HepG2 (cell line): ENCODE measurements around the gene BAG5. TPM values are rescaled to one million over a fixed set of nuclear protein-coding genes. Genes with fewer than 3 reads are reported as not detected.

Source experiments
- ATAC-seq: fragments of 200-7000 bp; cut with Tn5 transposase; 3 replicates; pipeline ENCODE4 v1.9.1; 2020; ENCODE audit warnings: mild to moderate bottlenecking, moderate library complexity
- BruUV-seq: library from RNA; stranded (reverse); fragments of 400-500 nt; replicated peaks from 2 replicates; lab custom pipeline; 2021; lab: Mats Ljungman, UMichigan
- CTCF ChIA-PET: fragments of 300-600 bp; formaldehyde crosslinking; extraction: SDS; loops from one replicate; lab custom pipeline; 2021; ENCODE audit warnings: low total read pairs, inconsistent platforms, low intra/inter-chr PET ratio; lab: Yijun Ruan, JAX
- POLR2A ChIA-PET: fragments of 350-600 bp; sonication (Branson Sonifier 250); formaldehyde crosslinking; loops from one replicate; lab custom pipeline; 2020; ENCODE audit warnings: antibody characterized with exemption, inconsistent platforms; lab: Yijun Ruan, JAX
- DNase-seq: peaks from one replicate; pipeline ENCODE4 v3.0.0-alpha.2; 2015; ENCODE audit warnings: low spot score
- FAIRE-seq: peaks from 3 replicates; lab custom pipeline; 2011; peaks lifted over from hg19 to GRCh38; lab: Jason Lieb, UNC
- H2AFZ ChIP-seq: one replicate; pipeline ENCODE4 v1.6.1; 2011; ENCODE audit warnings: low read length, inconsistent platforms
- H3K27ac ChIP-seq: fragments of 300-600 bp; 3 replicates; pipeline ENCODE4 v1.8.0; 2011; ENCODE audit warnings: mixed run types, mild to moderate bottlenecking, mixed read lengths, low read length, inconsistent platforms; ENCODE audit not compliant: insufficient read depth; ENCODE audit errors: extremely low read length
- H3K27me3 ChIP-seq, 2 experiments: fragments of 200-600 bp in 1 of 2; 2 replicates in 1 of 2; 3 replicates in 1 of 2; pipeline versions ENCODE4 v1.6.0 to v1.8.0; 2011; ENCODE audit warnings: low read length in 2 of 2, mild to moderate bottlenecking in 2 of 2, moderate library complexity in 2 of 2, inconsistent platforms in 1 of 2; ENCODE audit not compliant: insufficient read depth in 2 of 2, control insufficient read depth in 1 of 2
- H3K36me3 ChIP-seq, 2 experiments: fragments of 200-600 bp in 1 of 2; replicated peaks in 1 of 2; 2 replicates in 1 of 2; 3 replicates in 1 of 2; pipeline versions ENCODE4 v1.5.1 to v1.8.0; 2011; ENCODE audit warnings: low read length in 2 of 2, inconsistent platforms in 1 of 2; ENCODE audit not compliant: insufficient read depth in 2 of 2, control insufficient read depth in 1 of 2
- H3K4me1 ChIP-seq: 2 replicates; pipeline ENCODE4 v1.5.1; 2012; ENCODE audit warnings: low read length, inconsistent platforms; ENCODE audit not compliant: insufficient read depth
- H3K4me2 ChIP-seq: 2 replicates; pipeline ENCODE4 v1.6.0; 2011; ENCODE audit warnings: low read depth, low read length, inconsistent platforms
- H3K4me3 ChIP-seq, 3 experiments: fragments of 200-600 bp in 1 of 3; sonication (generic), shearing (Covaris generic) in 1 of 3; replicated peaks in 1 of 3; 2 replicates each; pipeline ENCODE4 v1.5.1; 2011 to 2016; ENCODE audit warnings: low read length in 3 of 3, inconsistent platforms in 2 of 3, low read depth in 2 of 3, mild to moderate bottlenecking in 2 of 3, control low read depth in 1 of 3, mixed read lengths in 1 of 3; ENCODE audit not compliant: insufficient read depth in 1 of 3
- H3K79me2 ChIP-seq: one replicate; pipeline ENCODE4 v1.6.1; 2011; ENCODE audit warnings: low read length, inconsistent platforms; ENCODE audit not compliant: insufficient read depth
- H3K9ac ChIP-seq: 2 replicates; pipeline ENCODE4 v1.6.0; 2011; ENCODE audit warnings: mild to moderate bottlenecking, low read depth, low read length, inconsistent platforms; ENCODE audit not compliant: insufficient read depth
- H3K9me3 ChIP-seq: 2 replicates; pipeline ENCODE4 v1.5.1; 2012; ENCODE audit warnings: mild to moderate bottlenecking, low read length
- H4K20me1 ChIP-seq: 2 replicates; pipeline ENCODE4 v1.6.0; 2011; ENCODE audit warnings: inconsistent platforms, mild to moderate bottlenecking, low read length, moderate library complexity; ENCODE audit not compliant: insufficient read depth
- FOSL2 ChIP-seq: sonication (generic); formaldehyde crosslinking; IDR thresholded peaks from 2 replicates; pipeline ENCODE4 v1.4.0; 2020; ENCODE audit warnings: missing genetic modification reagents
- KLF12 ChIP-seq: sonication (generic); formaldehyde crosslinking; IDR thresholded peaks from 2 replicates; pipeline ENCODE4 v1.4.0; 2020; ENCODE audit warnings: missing genetic modification reagents, borderline replicate concordance
- SMARCE1 ChIP-seq: fragments of 450-650 bp; IDR thresholded peaks from 2 replicates; pipeline ENCODE4 v1.6.1; 2017; ENCODE audit warnings: borderline replicate concordance
- SOX5 ChIP-seq: IDR thresholded peaks from 2 replicates; pipeline ENCODE4 v1.6.1; 2016; ENCODE audit warnings: borderline replicate concordance
- SP2 ChIP-seq: sonication (generic); formaldehyde crosslinking; IDR thresholded peaks from 2 replicates; pipeline ENCODE4 v1.5.1; 2020; ENCODE audit warnings: mild to moderate bottlenecking, missing genetic modification reagents
- ZBTB3 ChIP-seq: sonication (generic); formaldehyde crosslinking; IDR thresholded peaks from 2 replicates; pipeline ENCODE4 v1.4.0; 2020; ENCODE audit warnings: low read depth, mild to moderate bottlenecking, moderate library complexity, missing genetic modification reagents, borderline replicate concordance
- WGBS: methylation state at CpG from one replicate; pipeline ENCODE4 v1.1.6; 2017; ENCODE audit warnings: low lambda C conversion rate; 5-methylcytosine and 5-hydroxymethylcytosine counted together
- in situ Hi-C: cut with HindIII; loops from 2 replicates; pipeline ENCODE4 v1.10.0; 2017; ENCODE audit warnings: low pct_unique_long_range_greater_than_20kb; ENCODE audit not compliant: extremely low pct_ligation_motif_present
- intact Hi-C: fragments of 100-400 bp; cut with micrococcal nuclease; formaldehyde crosslinking; loops from one replicate; pipeline ENCODE4 v1.10.0; 2022; ENCODE audit not compliant: unreplicated experiment
- polyA plus RNA-seq, 8 experiments: library from polyadenylated mRNA; depleted of rRNA in 3 of 8; stranded (reverse) in 7 of 8; unstranded in 1 of 8; fragments of >200 nt; fragmentation: Illumina TruSeq in 4 of 8; extraction: Trizol in 4 of 8; gene quantifications; 2 replicates each; pipeline versions ENCODE4 v1.2.1 to v1.2.3, GENCODE V29; 2011 to 2016; ENCODE audit warnings: low read depth in 4 of 8, missing spikeins in 1 of 8, mixed read lengths in 1 of 8; ENCODE audit not compliant: insufficient read depth in 1 of 8
- total RNA-seq, 5 experiments: library from RNA; depleted of rRNA; stranded (reverse); fragments of >200 nt; fragmentation: Illumina TruSeq; extraction: Trizol; gene quantifications; 2 replicates each; pipeline ENCODE4 v1.2.3, GENCODE V29; 2016; ENCODE audit warnings: low read depth in 1 of 5
- TF ChIP-seq, protein P1 (sequence below): IDR thresholded peaks from 2 replicates; pipeline ENCODE4 v1.6.1; 2012; ENCODE audit warnings: low read length, improper control_type of control experiment
- TF ChIP-seq, protein P2 (sequence below): sonication (generic); formaldehyde crosslinking; IDR thresholded peaks from 2 replicates; pipeline ENCODE4 v1.9.0; 2021; ENCODE audit warnings: missing genetic modification reagents, borderline replicate concordance
- TF ChIP-seq, protein P3 (sequence below): sonication (generic); formaldehyde crosslinking; IDR thresholded peaks from 2 replicates; pipeline ENCODE4 v1.4.0; 2020; ENCODE audit warnings: mild to moderate bottlenecking, missing genetic modification reagents
- TF ChIP-seq, protein P4 (sequence below): sonication (generic); formaldehyde crosslinking; IDR thresholded peaks from 2 replicates; pipeline ENCODE4 v1.8.1; 2023; ENCODE audit warnings: missing genetic modification reagents, mild to moderate bottlenecking, borderline replicate concordance

The BAG5 gene
- total and polyA plus RNA-seq, 2 of the 13 experiments (the other 11 are each of a cell fraction or from before 2014, with no cell fraction given) = 3.5 to 21.0 TPM

DNA sequence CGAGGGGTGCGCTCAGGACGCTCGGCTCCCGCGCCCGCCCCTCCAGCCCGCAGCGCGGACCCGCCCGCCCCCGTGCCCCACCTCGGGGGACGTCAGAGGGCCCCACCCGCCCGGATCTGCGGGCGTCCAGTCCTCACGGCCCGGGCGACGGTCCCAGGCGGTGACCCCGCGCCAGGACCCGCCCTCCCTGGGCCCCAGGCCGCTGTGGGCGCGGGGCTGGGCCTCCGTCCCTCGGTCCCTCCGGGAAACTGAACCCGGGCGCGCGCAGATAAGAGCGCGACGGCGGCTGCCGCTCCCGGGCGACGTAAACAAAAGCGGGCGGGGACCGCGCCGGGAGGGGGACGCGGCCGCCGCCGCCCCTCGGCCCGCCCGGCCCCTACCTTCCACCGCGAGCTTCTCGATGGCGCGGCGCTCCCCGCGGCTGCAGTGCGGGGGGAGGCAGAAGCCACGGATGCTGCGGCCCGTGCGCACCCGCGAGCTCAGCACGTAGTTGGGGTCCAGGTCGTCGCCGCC is 41.0 kb downstream of the BAG5 start:
- in situ Hi-C loops (no loop called here), intact Hi-C loops (no loop called here)
- no peak overlapping the region for H2AFZ ChIP-seq
- H3K27ac ChIP-seq = no peak overlapping the region
- H3K79me2 ChIP-seq = peaks cover 4% of the 10 kb centered on the region
- ATAC-seq (no peak), DNase-seq (no peak), FAIRE-seq (no peak)
- H3K36me3 ChIP-seq = peaks cover 0 to 10% of the 10 kb centered on the region in 2 experiments; a peak in 3 of 5 replicates
- H3K4me2 ChIP-seq = peak overlapping the region; percentile 85
- H3K9ac ChIP-seq = peak overlapping the region; percentile 73; the same call in 1 of the 2 replicates
- no peaks in the 10 kb centered on the region for H4K20me1 ChIP-seq
- ChIA-PET CTCF (no interaction called here), POLR2A (interaction anchor here (1.1 kb wide), 1 partner anchor 28 kb away, joined by 6 read pairs; no protein-coding TSS in a partner anchor)
- WGBS = 97% methylated on average over 50 of the region's 77 CpGs
- H3K4me1 ChIP-seq = peaks cover 66% of the 10 kb centered on the region
- no TSS peak for BruUV-seq
- peak overlapping the region in 2 of 3 experiments; percentile 68 to 81; a peak in 3 of 6 replicates for H3K4me3 ChIP-seq
- TF ChIP-seq, protein P1, sequence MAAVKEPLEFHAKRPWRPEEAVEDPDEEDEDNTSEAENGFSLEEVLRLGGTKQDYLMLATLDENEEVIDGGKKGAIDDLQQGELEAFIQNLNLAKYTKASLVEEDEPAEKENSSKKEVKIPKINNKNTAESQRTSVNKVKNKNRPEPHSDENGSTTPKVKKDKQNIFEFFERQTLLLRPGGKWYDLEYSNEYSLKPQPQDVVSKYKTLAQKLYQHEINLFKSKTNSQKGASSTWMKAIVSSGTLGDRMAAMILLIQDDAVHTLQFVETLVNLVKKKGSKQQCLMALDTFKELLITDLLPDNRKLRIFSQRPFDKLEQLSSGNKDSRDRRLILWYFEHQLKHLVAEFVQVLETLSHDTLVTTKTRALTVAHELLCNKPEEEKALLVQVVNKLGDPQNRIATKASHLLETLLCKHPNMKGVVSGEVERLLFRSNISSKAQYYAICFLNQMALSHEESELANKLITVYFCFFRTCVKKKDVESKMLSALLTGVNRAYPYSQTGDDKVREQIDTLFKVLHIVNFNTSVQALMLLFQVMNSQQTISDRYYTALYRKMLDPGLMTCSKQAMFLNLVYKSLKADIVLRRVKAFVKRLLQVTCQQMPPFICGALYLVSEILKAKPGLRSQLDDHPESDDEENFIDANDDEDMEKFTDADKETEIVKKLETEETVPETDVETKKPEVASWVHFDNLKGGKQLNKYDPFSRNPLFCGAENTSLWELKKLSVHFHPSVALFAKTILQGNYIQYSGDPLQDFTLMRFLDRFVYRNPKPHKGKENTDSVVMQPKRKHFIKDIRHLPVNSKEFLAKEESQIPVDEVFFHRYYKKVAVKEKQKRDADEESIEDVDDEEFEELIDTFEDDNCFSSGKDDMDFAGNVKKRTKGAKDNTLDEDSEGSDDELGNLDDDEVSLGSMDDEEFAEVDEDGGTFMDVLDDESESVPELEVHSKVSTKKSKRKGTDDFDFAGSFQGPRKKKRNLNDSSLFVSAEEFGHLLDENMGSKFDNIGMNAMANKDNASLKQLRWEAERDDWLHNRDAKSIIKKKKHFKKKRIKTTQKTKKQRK = no peak
- TF ChIP-seq ZBTB3 (CRISPR knock-in tag) = no peak
- TF ChIP-seq, protein P2, sequence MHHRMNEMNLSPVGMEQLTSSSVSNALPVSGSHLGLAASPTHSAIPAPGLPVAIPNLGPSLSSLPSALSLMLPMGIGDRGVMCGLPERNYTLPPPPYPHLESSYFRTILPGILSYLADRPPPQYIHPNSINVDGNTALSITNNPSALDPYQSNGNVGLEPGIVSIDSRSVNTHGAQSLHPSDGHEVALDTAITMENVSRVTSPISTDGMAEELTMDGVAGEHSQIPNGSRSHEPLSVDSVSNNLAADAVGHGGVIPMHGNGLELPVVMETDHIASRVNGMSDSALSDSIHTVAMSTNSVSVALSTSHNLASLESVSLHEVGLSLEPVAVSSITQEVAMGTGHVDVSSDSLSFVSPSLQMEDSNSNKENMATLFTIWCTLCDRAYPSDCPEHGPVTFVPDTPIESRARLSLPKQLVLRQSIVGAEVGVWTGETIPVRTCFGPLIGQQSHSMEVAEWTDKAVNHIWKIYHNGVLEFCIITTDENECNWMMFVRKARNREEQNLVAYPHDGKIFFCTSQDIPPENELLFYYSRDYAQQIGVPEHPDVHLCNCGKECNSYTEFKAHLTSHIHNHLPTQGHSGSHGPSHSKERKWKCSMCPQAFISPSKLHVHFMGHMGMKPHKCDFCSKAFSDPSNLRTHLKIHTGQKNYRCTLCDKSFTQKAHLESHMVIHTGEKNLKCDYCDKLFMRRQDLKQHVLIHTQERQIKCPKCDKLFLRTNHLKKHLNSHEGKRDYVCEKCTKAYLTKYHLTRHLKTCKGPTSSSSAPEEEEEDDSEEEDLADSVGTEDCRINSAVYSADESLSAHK = no peak
- no peak for TF ChIP-seq KLF12 (CRISPR knock-in tag)
- TF ChIP-seq, protein P3, sequence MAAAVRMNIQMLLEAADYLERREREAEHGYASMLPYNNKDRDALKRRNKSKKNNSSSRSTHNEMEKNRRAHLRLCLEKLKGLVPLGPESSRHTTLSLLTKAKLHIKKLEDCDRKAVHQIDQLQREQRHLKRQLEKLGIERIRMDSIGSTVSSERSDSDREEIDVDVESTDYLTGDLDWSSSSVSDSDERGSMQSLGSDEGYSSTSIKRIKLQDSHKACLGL (CRISPR knock-in tag) = no peak
- no peak for TF ChIP-seq FOSL2 (CRISPR knock-in tag)
- no peak for TF ChIP-seq SOX5 (CRISPR knock-in tag)
- TF ChIP-seq SMARCE1 = no peak
- TF ChIP-seq SP2 (CRISPR knock-in tag) = no peak
- TF ChIP-seq, protein P4, sequence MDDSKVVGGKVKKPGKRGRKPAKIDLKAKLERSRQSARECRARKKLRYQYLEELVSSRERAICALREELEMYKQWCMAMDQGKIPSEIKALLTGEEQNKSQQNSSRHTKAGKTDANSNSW (CRISPR knock-in tag) = no peak
- H3K9me3 ChIP-seq = no peaks in the 10 kb centered on the region
- no peaks in the 10 kb centered on the region for H3K27me3 ChIP-seq
